GM10248 (cell line): ENCODE data around the gene APOA5.
"Not testable (repeated sequence)": the region's sequence is repeated elsewhere in the genome, so short reads cannot be mapped to it uniquely, and the experiment has no call there.

ENCODE experiments used
- CTCF ChIA-PET: fragments of 300-600 bp; sonication (Branson Sonifier 250); formaldehyde crosslinking; extraction: SDS; loops from one replicate; lab custom pipeline; 2021; ENCODE audit warnings: antibody characterized with exemption; lab: Yijun Ruan, JAX
- POLR2A ChIA-PET: fragments of 350-650 bp; sonication (Branson Sonifier 250); formaldehyde crosslinking; extraction: SDS; loops from one replicate; lab custom pipeline; 2020; ENCODE audit warnings: antibody characterized with exemption; lab: Yijun Ruan, JAX
- DNase-seq: peaks from one replicate; pipeline ENCODE4 v3.0.0; 2012; ENCODE audit errors: extremely low spot score
- TF ChIP-seq, protein P1 (sequence below): IDR thresholded peaks from 2 replicates; pipeline ENCODE4 v1.5.1; 2012; ENCODE audit warnings: mild to moderate bottlenecking, low read depth; ENCODE audit errors: extremely low read depth, missing control alignments, control extremely low read depth

Gene APOA5

DNA sequence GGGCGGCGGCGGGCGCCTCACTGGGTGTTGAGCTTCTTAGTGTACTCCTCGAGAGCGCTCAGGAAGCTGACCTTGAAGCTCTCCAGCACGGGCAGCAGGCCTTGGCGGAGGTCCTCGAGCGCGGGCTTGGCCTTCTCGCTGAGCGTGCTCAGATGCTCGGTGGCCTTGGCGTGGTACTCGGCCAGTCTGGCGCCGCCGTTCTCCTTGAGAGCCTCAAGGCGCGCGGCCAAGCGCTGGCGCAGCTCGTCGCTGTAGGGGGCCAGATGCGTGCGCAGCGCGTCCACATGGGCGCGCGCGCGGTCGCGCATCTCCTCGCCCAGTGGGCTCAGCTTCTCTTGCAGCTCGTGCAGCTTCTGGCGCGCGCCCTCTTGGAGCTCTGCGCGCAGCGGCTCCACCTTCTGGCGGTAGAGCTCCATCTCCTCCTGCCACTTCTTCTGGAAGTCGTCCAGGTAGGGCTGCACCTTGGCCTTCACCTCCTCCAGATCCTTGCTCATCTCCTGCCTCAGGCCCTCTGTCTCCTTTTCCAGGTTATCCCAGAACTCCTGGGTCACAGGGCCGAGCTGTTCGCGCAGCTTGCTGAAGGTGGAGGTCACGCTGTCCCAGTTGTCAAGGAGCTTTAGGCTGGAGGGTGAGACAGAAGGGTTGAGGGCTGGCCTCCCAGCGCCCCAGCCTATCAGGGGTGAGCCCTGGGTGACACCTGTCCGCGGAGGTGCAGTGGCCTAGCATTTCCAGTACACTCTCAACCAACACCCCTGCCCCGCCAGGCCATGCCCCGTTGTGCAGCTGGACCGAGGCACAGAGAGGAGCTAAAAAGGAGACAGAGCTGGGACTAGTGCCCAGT lies 44.3 kb upstream of the APOA5 start:
- peak; percentile 90 for DNase-seq
- ChIA-PET POLR2A (interaction anchor here (0.9 to 1.4 kb wide), 2 partner anchors 48 to 261 kb away, joined by 4 read pairs; partner anchors contain the start of gene ZPR1), CTCF (interaction anchor here (0.8 to 6.3 kb wide), 27 partner anchors 9 to 346 kb away, joined by 3 to 100 read pairs (median 5); partner anchors contain the start of genes APOA4, APOA5 and ZPR1)
- TF ChIP-seq, protein P1, sequence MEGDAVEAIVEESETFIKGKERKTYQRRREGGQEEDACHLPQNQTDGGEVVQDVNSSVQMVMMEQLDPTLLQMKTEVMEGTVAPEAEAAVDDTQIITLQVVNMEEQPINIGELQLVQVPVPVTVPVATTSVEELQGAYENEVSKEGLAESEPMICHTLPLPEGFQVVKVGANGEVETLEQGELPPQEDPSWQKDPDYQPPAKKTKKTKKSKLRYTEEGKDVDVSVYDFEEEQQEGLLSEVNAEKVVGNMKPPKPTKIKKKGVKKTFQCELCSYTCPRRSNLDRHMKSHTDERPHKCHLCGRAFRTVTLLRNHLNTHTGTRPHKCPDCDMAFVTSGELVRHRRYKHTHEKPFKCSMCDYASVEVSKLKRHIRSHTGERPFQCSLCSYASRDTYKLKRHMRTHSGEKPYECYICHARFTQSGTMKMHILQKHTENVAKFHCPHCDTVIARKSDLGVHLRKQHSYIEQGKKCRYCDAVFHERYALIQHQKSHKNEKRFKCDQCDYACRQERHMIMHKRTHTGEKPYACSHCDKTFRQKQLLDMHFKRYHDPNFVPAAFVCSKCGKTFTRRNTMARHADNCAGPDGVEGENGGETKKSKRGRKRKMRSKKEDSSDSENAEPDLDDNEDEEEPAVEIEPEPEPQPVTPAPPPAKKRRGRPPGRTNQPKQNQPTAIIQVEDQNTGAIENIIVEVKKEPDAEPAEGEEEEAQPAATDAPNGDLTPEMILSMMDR: peak; percentile 77

DNA sequence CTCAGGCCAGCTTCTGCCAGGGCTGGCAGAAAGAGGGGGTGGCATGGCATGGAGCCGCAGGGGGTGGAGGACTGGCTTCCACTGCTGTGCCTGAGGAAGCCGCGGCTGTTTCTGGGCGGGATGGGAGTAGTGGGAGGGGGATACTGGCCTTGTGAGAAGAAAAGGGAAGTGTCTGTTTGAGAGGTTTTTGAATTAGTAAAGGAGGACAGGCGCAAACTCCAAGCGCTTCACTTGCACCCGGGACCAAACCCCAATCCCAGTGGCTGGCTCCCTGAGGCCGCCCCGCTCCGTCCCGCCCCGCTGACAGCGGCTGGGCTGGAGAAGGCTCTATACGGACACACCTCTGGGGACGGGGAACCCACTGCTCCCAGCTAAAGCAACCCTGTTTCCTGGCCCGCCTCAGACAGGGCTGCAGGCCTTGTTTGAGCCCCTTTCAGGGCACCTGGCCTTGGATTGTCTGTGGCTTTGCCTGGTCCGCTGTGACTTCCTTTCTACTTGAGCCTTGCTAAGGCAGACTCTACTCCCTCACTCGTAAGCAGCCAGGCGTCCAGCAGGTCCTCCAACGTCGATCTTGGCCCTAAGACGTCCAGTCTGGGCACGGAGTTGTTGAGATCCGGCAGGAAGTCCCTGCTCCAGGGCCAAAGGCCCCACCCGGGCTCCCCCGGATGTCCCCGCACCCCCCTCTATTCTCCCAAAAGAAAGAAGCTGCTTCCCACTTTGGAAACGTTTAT lies 43.5 kb upstream of the APOA5 start:
- TF ChIP-seq, protein P1: no peak
- POLR2A ChIA-PET: interaction anchor here (0.9 to 1.4 kb wide), 2 partner anchors 47 to 262 kb away, joined by 4 read pairs; partner anchors contain the start of gene ZPR1
- peak; percentile 45 for DNase-seq
- CTCF ChIA-PET: interaction anchor here (0.8 to 6.3 kb wide), 24 partner anchors 9 to 346 kb away, joined by 3 to 100 read pairs (median 6); partner anchors contain the start of genes APOA4, APOA5 and ZPR1

DNA sequence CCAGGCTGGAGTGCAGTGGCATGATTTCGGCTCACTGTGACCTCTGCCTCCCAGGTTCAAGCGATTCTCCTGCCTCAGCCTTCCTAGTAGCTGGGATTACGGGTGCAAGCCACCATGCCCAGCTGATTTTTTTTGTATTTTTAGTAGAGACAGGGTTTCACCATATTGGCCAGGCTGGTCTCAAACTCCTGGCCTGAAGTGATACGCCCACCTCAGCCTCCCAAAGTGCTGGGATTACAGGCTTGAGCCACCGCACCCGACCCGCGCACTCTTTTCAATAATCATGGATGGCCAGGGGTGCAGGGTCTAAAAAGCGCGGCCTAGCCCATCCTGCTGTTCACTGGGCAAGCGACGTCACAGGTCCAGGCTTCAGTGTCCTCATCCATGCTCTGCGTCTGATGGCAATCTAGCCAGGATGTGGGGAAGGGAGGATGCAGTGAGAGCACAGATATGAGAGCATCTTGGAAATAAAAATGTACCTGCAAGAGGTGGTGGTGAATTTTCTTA lies 42.9 kb upstream of the APOA5 start:
- ChIA-PET CTCF (interaction anchor here (1.3 to 6.3 kb wide), 6 partner anchors 13 to 102 kb away, joined by 3 to 100 read pairs (median 14); partner anchors contain the start of genes APOA4, APOA5 and ZPR1), POLR2A (interaction anchor here (1.4 kb wide), 1 partner anchor 47 kb away, joined by 4 read pairs; the partner anchor contains the start of gene ZPR1)
- DNase-seq: not testable (repeated sequence)

DNA sequence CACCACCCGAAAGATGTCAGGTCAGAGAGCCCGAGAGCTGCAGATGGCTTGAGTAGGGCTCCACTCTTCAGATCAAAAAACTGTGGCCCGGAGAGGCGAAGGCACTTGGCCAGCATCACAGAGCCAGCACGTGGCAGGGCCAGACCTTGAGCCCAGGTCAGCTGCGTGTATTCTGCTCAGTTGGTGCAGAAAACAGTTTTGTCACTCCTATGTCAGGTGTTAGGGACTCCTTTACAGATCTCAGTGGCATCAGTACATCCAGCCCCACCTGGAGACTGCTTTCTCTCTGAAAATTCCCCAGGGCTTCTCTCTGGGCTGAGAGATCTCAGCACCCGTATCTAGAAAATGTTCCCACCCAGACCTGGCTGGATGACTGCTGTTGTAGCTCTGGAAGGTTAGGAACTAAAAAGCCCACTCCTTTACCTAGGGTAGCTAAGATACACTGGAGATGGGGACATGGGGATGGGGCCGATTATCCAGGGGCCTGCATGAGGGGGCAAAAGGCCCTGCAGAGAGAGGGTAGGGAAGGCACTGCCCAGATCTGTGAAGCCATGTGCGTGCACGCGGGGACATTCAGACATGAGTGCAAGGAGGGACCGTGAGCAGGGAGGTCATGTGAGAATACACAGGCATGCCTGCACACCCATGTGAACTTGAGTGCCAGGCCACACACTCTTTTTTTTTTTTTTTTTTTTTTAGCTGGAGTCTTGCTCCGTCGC lies 42.3 kb upstream of the APOA5 start:
- TF ChIP-seq, protein P1: no peak
- no peak for DNase-seq
- POLR2A ChIA-PET: no interaction called here
- CTCF ChIA-PET: interaction anchor here (3.7 to 6.3 kb wide), 2 partner anchors 13 to 43 kb away, joined by 16 to 50 read pairs; partner anchors contain the start of genes APOA4 and APOA5

DNA sequence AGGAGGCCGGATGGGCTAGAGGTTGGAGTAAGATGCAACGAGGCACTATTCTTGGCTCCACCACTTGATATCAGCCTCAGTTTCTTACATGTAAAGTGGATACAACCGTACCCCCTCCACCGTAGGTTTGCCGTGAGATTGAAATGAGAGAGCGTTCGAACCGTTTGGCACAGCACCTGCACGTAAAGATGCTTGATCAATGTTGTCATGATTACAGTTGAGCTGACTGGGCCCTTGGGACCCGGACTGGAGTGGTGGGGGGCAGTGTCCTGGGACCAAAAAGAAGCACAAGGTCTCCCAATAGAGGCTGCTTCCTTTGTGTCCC lies 41.8 kb upstream of the APOA5 start:
- no peak for DNase-seq
- TF ChIP-seq, protein P1: no peak
- ChIA-PET POLR2A (no interaction called here), CTCF (interaction anchor here (3.7 to 6.3 kb wide), 2 partner anchors 12 to 43 kb away, joined by 16 to 50 read pairs; partner anchors contain the start of genes APOA4 and APOA5)

DNA sequence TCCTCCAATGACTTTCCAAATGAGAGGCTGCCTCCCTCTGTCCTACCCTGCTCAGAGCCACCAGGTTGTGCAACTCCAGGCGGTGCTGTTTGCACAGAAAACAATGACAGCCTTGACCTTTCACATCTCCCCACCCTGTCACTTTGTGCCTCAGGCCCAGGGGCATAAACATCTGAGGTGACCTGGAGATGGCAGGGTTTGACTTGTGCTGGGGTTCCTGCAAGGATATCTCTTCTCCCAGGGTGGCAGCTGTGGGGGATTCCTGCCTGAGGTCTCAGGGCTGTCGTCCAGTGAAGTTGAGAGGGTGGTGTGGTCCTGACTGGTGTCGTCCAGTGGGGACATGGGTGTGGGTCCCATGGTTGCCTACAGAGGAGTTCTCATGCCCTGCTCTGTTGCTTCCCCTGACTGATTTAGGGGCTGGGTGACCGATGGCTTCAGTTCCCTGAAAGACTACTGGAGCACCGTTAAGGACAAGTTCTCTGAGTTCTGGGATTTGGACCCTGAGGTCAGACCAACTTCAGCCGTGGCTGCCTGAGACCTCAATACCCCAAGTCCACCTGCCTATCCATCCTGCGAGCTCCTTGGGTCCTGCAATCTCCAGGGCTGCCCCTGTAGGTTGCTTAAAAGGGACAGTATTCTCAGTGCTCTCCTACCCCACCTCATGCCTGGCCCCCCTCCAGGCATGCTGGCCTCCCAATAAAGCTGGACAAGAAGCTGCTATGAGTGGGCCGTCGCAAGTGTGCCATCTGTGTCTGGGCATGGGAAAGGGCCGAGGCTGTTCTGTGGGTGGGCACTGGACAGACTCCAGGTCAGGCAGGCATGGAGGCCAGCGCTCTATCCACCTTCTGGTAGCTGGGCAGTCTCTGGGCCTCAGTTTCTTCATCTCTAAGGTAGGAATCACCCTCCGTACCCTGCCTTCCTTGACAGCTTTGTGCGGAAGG lies 40.9 kb upstream of the APOA5 start:
- POLR2A ChIA-PET: no interaction called here
- CTCF ChIA-PET: interaction anchor here (3.7 to 6.3 kb wide), 2 partner anchors 11 to 42 kb away, joined by 16 to 50 read pairs; partner anchors contain the start of genes APOA4 and APOA5
- DNase-seq: no peak
- TF ChIP-seq, protein P1: no peak
